Medulla oblongata (tissue), 1 donor: ENCODE measurements around the gene ACSS1.
A peak's percentile ranks its signal among the peaks of the same experiment; 100 is the strongest.
"Not testable (repeated sequence)": the region's sequence is repeated elsewhere in the genome, so short reads cannot be mapped to it uniquely, and the experiment has no call there.

ENCODE experiments used
- DNase-seq: peaks from one replicate; pipeline ENCODE4 v3.0.0-alpha.2; 2015; ENCODE audit errors: extremely low spot score

The ACSS1 gene

GRCh38 chr20:25011831-25012241, 46.1 kb downstream of the ACSS1 start:
- DNase-seq = no peak

- no peak for DNase-seq
These were observed 46.7 kb downstream of the ACSS1 start for GRCh38 chr20:25011261-25011660.

GRCh38 chr20:25009218-25010145, 48.5 kb downstream of the ACSS1 start:
- peak; percentile 41 for DNase-seq

- DNase-seq = no peak
These were observed 49.3 kb downstream of the ACSS1 start for GRCh38 chr20:25008388-25009217.

GRCh38 chr20:25007491-25008305, 50.2 kb downstream of the ACSS1 start:
- DNase-seq = no peak

- DNase-seq = no peak
These were observed 51.3 kb downstream of the ACSS1 start for GRCh38 chr20:25006431-25007167.

GRCh38 chr20:25005661-25006060, 52.3 kb downstream of the ACSS1 start:
- no peak for DNase-seq

GRCh38 chr20:25005220-25005619, 52.7 kb downstream of the ACSS1 start:
- DNase-seq = peak; percentile 58

GRCh38 chr20:25003002-25003401, 54.9 kb downstream of the ACSS1 start:
- no peak for DNase-seq

- DNase-seq = not testable (repeated sequence)
These were observed 56.6 kb downstream of the ACSS1 start for GRCh38 chr20:25001323-25001722.

- DNase-seq = peak; percentile 59
These were observed 57.6 kb downstream of the ACSS1 start for GRCh38 chr20:25000268-25000801.

GRCh38 chr20:24999568-24999967, 58.4 kb downstream of the ACSS1 start:
- no peak for DNase-seq

GRCh38 chr20:24998631-24999445, 59.1 kb downstream of the ACSS1 start:
- peak; percentile 56 for DNase-seq

- DNase-seq = no peak
These were observed 59.8 kb downstream of the ACSS1 start for GRCh38 chr20:24998121-24998520.

- no peak for DNase-seq
These were observed 61.2 kb downstream of the ACSS1 start for GRCh38 chr20:24996449-24997377.

GRCh38 chr20:24995741-24996448, 62.0 kb downstream of the ACSS1 start:
- peak; percentile 32 for DNase-seq

- DNase-seq = peak; percentile 97
These were observed 63.2 kb downstream of the ACSS1 start for GRCh38 chr20:24994470-24995368.
